SH-SY5Y (cell line): ENCODE measurements around the gene ZNF525.

Experiments
- GATA2 ChIP-seq: IDR thresholded peaks from 2 replicates; pipeline ENCODE4 v1.6.1; 2011; ENCODE audit warnings: mild to moderate bottlenecking, low read depth, low read length
- GATA3 ChIP-seq: IDR thresholded peaks from 2 replicates; pipeline ENCODE4 v1.6.1; 2011; ENCODE audit warnings: low read depth, mild to moderate bottlenecking, low read length, moderate library complexity

- no peak for TF ChIP-seq GATA2
- TF ChIP-seq GATA3: no peak
These were observed 24.1 kb downstream of the ZNF525 start for GRCh38 chr19:53389571-53389970.
